Panc1 (cell line): ENCODE data around the gene TMEM47. TPM values are rescaled to one million over a fixed set of nuclear protein-coding genes. Genes with fewer than 3 reads are reported as not detected.

Experiments used
- ATAC-seq: fragments of 200-7000 bp; cut with Tn5 transposase; 2 replicates; pipeline ENCODE4 v1.9.1; 2020; ENCODE audit warnings: mild to moderate bottlenecking, moderate library complexity
- BruUV-seq: library from RNA; stranded (reverse); fragments of 400-500 nt; replicated peaks from 2 replicates; lab custom pipeline; 2021; lab: Mats Ljungman, UMichigan
- CTCF ChIA-PET: fragments of 300-600 bp; sonication (Branson Sonifier 250); formaldehyde crosslinking; loops from one replicate; lab custom pipeline; 2022; ENCODE audit warnings: antibody characterized with exemption; lab: Charles Lee
- POLR2A ChIA-PET: fragments of 300-600 bp; sonication (Branson Sonifier 250); formaldehyde crosslinking; loops from one replicate; lab custom pipeline; 2022; ENCODE audit warnings: antibody characterized with exemption; lab: Charles Lee
- DNase-seq: peaks from one replicate; pipeline ENCODE4 v3.0.0-alpha.2; 2010; ENCODE audit warnings: low read depth, low spot score
- H3K27ac ChIP-seq: 2 replicates; pipeline ENCODE4 v1.5.1; 2011; ENCODE audit warnings: mild to moderate bottlenecking, low read length, inconsistent platforms
- H3K27me3 ChIP-seq: fragments of 200-500 bp; sonication (Bioruptor generic); 2 replicates; pipeline ENCODE4 v1.6.0; 2014; ENCODE audit warnings: low read length, inconsistent platforms; ENCODE audit not compliant: control insufficient read depth, insufficient read depth
- H3K36me3 ChIP-seq: fragments of 200-500 bp; sonication (Bioruptor generic); 2 replicates; pipeline ENCODE4 v1.5.1; 2014; ENCODE audit warnings: inconsistent platforms, mild to moderate bottlenecking, low read length, moderate library complexity; ENCODE audit not compliant: control insufficient read depth, insufficient read depth
- H3K4me1 ChIP-seq: 2 replicates; pipeline ENCODE4 v1.5.1; 2011; ENCODE audit warnings: inconsistent platforms, mild to moderate bottlenecking, low read length, moderate library complexity; ENCODE audit not compliant: control insufficient read depth, insufficient read depth
- H3K4me3 ChIP-seq, 2 experiments: 2 replicates each; pipeline ENCODE4 v1.5.1; 2011 to 2012; ENCODE audit warnings: low read depth in 2 of 2, low read length in 2 of 2, mild to moderate bottlenecking in 2 of 2, inconsistent platforms in 1 of 2, moderate library complexity in 1 of 2
- H3K9me3 ChIP-seq: fragments of 200-500 bp; sonication (Bioruptor generic); 2 replicates; pipeline ENCODE4 v1.5.1; 2014; ENCODE audit warnings: low read depth, mild to moderate bottlenecking, inconsistent platforms, low read length, moderate library complexity; ENCODE audit not compliant: control insufficient read depth, insufficient read depth
- POLR2AphosphoS5 ChIP-seq: IDR thresholded peaks from 2 replicates; pipeline ENCODE4 v1.6.1; 2012; ENCODE audit warnings: mild to moderate bottlenecking, low read depth, low read length, moderate library complexity
- SIN3A ChIP-seq: IDR thresholded peaks from 2 replicates; pipeline ENCODE4 v1.6.1; 2012; ENCODE audit warnings: low read depth, mild to moderate bottlenecking, low read length, moderate library complexity, borderline replicate concordance; ENCODE audit not compliant: insufficient read depth
- TCF7L2 ChIP-seq: IDR thresholded peaks from 2 replicates; pipeline ENCODE4 v1.6.1; 2011; ENCODE audit warnings: mild to moderate bottlenecking, low read depth, low read length, inconsistent platforms
- in situ Hi-C: cut with HindIII; loops from 2 replicates; pipeline ENCODE4 v1.10.0; 2016; ENCODE audit warnings: low sequenced_read_pairs, low pct_unique_long_range_greater_than_20kb
- intact Hi-C: fragments of 100-400 bp; cut with micrococcal nuclease; formaldehyde crosslinking; loops from one replicate; pipeline ENCODE4 v1.10.0; 2022; ENCODE audit not compliant: unreplicated experiment
- total RNA-seq: library from RNA; stranded (reverse); gene quantifications from one replicate; pipeline ENCODE4 v1.2.1, GENCODE V29; 2021; ENCODE audit not compliant: unreplicated experiment
- TF ChIP-seq, protein P1 (sequence below), 2 experiments: IDR thresholded peaks; 2 replicates each; pipeline ENCODE4 v1.6.1; 2011 to 2012; ENCODE audit warnings: low read depth in 2 of 2, control low read depth in 1 of 2, low read length in 1 of 2, mild to moderate bottlenecking in 1 of 2, moderate library complexity in 1 of 2; ENCODE audit not compliant: insufficient read depth in 1 of 2
- TF ChIP-seq, protein P2 (sequence below): fragments of 450-650 bp; IDR thresholded peaks from 2 replicates; pipeline ENCODE4 v1.5.1; 2017; ENCODE audit warnings: mild to moderate bottlenecking

The TMEM47 gene
- total RNA-seq, 1 experiment from 2014 or later, result 2.2 TPM

DNA sequence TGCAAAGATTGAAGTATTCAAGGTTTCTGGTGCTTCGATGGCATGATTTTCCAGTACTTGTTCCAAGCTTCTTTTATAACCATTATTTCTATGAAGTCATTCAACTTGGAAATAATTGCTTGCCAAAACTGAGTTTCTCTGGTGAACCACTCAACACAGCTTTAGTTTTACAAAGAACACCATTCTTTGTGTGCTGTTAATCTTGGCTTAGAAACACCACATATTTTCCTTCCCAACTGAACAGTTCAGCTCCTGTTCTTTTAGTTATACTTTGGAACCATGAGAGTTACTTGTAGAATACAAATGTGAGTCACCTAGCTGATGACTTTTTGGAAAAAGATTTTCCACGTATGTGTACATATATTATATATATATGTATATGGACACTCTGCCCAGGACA is 32.7 kb downstream of the TMEM47 start:
- H3K9me3 ChIP-seq, result no peaks in the 10 kb centered on the region
- POLR2A ChIA-PET, result no interaction called here
- DNase-seq, result no peak
- H3K27ac ChIP-seq, result no peak overlapping the region
- H3K4me1 ChIP-seq, result no peaks in the 10 kb centered on the region
- CTCF ChIA-PET, result no interaction called here
- TF ChIP-seq POLR2AphosphoS5 (no peak), TCF7L2 (no peak), SIN3A (no peak)
- TF ChIP-seq, protein P1, sequence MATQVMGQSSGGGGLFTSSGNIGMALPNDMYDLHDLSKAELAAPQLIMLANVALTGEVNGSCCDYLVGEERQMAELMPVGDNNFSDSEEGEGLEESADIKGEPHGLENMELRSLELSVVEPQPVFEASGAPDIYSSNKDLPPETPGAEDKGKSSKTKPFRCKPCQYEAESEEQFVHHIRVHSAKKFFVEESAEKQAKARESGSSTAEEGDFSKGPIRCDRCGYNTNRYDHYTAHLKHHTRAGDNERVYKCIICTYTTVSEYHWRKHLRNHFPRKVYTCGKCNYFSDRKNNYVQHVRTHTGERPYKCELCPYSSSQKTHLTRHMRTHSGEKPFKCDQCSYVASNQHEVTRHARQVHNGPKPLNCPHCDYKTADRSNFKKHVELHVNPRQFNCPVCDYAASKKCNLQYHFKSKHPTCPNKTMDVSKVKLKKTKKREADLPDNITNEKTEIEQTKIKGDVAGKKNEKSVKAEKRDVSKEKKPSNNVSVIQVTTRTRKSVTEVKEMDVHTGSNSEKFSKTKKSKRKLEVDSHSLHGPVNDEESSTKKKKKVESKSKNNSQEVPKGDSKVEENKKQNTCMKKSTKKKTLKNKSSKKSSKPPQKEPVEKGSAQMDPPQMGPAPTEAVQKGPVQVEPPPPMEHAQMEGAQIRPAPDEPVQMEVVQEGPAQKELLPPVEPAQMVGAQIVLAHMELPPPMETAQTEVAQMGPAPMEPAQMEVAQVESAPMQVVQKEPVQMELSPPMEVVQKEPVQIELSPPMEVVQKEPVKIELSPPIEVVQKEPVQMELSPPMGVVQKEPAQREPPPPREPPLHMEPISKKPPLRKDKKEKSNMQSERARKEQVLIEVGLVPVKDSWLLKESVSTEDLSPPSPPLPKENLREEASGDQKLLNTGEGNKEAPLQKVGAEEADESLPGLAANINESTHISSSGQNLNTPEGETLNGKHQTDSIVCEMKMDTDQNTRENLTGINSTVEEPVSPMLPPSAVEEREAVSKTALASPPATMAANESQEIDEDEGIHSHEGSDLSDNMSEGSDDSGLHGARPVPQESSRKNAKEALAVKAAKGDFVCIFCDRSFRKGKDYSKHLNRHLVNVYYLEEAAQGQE (IDR thresholded peaks at IDR 0.05; ENCODE audit: insufficient read depth in 1 of 2, low read depth in 2 of 2, low read length in 1 of 2), result no peak
- TF ChIP-seq, protein P2, sequence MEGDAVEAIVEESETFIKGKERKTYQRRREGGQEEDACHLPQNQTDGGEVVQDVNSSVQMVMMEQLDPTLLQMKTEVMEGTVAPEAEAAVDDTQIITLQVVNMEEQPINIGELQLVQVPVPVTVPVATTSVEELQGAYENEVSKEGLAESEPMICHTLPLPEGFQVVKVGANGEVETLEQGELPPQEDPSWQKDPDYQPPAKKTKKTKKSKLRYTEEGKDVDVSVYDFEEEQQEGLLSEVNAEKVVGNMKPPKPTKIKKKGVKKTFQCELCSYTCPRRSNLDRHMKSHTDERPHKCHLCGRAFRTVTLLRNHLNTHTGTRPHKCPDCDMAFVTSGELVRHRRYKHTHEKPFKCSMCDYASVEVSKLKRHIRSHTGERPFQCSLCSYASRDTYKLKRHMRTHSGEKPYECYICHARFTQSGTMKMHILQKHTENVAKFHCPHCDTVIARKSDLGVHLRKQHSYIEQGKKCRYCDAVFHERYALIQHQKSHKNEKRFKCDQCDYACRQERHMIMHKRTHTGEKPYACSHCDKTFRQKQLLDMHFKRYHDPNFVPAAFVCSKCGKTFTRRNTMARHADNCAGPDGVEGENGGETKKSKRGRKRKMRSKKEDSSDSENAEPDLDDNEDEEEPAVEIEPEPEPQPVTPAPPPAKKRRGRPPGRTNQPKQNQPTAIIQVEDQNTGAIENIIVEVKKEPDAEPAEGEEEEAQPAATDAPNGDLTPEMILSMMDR, result no peak
- no TSS peak for BruUV-seq
- H3K36me3 ChIP-seq, result no peaks in the 10 kb centered on the region
- H3K4me3 ChIP-seq, result no peak overlapping the region
- no peak for ATAC-seq
- intact Hi-C loops (no loop called here), in situ Hi-C loops (no loop called here)
- no peaks in the 10 kb centered on the region for H3K27me3 ChIP-seq

DNA sequence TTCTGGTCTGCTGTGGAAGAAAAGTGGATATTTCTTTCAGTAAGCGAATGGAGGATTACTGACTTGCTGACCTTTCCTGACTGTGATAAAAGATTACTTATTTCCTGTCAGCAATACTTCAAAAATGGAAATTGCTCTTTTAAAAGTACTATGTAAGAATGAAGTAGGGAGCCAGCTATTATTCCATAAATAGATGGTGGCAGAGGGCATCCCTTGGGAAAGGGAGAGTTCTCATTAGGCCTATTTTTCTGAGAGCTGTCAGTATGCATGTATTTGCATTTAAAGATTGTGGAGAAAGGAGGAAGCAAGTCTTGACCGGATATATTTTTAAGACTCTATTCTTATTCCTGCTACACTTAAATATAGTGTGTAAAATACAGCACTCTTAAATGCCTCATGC is 37.2 kb downstream of the TMEM47 start:
- no peaks in the 10 kb centered on the region for H3K27me3 ChIP-seq
- in situ Hi-C loops (no loop called here), intact Hi-C loops (no loop called here)
- TF ChIP-seq, protein P2, result no peak
- TF ChIP-seq, protein P1 (IDR thresholded peaks at IDR 0.05; ENCODE audit: insufficient read depth in 1 of 2, low read depth in 2 of 2, low read length in 1 of 2), result no peak
- TF ChIP-seq TCF7L2 (no peak), POLR2AphosphoS5 (no peak), SIN3A (no peak)
- H3K27ac ChIP-seq, result no peak overlapping the region
- H3K9me3 ChIP-seq, result no peaks in the 10 kb centered on the region
- no peak for DNase-seq
- CTCF ChIA-PET, result no interaction called here
- ATAC-seq, result no peak
- no peaks in the 10 kb centered on the region for H3K4me1 ChIP-seq
- H3K36me3 ChIP-seq, result no peaks in the 10 kb centered on the region
- POLR2A ChIA-PET, result no interaction called here
- H3K4me3 ChIP-seq, result no peak overlapping the region
- BruUV-seq, result no TSS peak
